Measurements from ENCODE around the gene FAM83E.

Gene FAM83E

DNA sequence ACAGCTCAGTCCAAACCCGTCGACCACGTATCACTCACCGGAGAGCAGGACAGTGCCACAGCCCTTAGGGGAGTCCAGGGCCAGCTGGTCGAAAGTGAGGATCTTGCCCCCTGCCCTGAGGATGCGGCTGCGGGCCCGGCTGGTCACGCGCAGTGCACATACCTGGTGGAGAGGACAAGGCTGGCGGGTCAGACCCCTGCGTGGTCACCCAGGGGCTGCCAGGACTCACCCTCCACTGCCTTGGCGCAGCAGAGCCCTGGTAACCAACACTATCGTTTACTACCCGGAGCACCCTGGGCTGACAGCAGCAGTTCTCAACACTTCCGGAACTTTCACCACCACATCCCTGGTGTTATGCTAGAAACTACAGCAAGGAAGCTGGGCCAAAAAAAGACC lies 1.2 kb upstream of the FAM83E start:
- TF ChIP-seq GATA3 (IDR thresholded peaks at IDR 0.05; ENCODE audit: low read depth, low read length): no peak
- no peak for TF ChIP-seq GATA2 (IDR thresholded peaks at IDR 0.05; ENCODE audit: low read depth, low read length)

DNA sequence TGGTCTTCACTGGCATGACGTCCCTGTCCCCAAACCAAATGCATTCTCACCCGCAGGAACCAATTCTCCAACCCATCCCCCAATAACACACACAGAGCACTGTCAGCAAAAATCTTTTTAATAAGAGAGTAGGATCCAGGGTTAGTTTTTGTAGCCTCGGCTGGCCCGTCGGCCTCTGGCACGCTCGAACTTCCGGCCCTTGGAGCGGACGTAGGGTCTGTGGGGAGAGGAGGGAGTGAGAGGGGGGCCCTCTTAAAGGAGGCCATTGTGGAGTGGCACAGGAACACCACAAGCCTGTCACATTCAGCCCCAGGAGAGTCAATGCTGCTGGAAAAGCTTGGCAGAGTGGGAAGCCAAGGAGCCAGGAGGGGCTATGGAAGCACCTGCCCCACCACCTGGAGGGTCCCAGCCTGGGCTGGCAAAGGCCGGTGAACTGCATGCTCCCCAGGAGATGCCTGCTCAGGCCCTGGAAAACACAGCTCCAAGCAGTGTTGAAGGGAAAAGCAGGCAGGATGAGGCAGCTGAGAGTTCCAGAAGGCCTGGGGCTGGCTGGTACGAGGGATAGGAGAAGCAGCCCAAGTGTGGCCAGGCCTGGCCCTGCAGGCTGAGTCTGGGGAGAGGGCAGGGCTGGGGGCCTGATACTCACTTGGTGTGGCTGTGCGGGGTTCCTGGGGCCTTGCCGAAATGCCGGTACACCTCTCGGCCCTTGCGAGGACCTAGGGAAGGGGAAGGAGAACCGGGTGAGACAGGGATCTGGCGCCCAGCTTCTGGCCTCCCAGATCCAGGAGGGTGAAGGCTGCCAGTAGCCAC lies 560 bp upstream of the FAM83E start:
- TF ChIP-seq GATA3 (IDR thresholded peaks at IDR 0.05; ENCODE audit: low read depth, low read length) (no peak), GATA2 (IDR thresholded peaks at IDR 0.05; ENCODE audit: low read depth, low read length) (no peak)

DNA sequence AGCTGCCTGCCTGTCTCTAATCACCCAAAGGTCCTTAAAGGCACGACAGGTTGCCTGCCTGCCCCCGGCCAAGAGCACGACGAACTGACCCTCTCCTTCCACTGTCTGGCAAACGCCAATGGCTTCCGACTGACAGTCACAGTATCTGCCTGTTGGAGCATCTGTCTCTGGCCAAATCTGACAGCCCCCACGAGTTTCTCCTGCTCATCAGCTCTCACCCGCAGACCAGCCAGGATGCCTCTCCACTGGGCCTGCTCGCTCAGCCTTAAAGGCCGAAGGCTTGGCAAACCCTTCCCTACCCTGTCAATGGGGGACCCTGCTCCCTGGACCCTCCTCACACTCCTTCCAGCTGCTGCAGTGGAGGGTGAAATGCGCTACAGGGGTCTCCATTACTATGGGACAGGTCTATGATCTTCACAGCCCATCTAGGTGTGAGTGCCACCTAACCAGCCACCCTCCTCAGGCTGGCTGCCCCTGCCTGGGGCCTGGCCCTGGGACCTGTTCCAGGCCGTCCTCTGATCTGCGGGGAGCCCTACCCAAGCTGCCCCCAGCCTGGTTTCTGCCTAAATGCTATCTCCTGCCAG lies 932 bp downstream of the FAM83E start:
- TF ChIP-seq GATA2 (IDR thresholded peaks at IDR 0.05; ENCODE audit: low read depth, low read length) (no peak), GATA3 (IDR thresholded peaks at IDR 0.05; ENCODE audit: low read depth, low read length) (no peak)

DNA sequence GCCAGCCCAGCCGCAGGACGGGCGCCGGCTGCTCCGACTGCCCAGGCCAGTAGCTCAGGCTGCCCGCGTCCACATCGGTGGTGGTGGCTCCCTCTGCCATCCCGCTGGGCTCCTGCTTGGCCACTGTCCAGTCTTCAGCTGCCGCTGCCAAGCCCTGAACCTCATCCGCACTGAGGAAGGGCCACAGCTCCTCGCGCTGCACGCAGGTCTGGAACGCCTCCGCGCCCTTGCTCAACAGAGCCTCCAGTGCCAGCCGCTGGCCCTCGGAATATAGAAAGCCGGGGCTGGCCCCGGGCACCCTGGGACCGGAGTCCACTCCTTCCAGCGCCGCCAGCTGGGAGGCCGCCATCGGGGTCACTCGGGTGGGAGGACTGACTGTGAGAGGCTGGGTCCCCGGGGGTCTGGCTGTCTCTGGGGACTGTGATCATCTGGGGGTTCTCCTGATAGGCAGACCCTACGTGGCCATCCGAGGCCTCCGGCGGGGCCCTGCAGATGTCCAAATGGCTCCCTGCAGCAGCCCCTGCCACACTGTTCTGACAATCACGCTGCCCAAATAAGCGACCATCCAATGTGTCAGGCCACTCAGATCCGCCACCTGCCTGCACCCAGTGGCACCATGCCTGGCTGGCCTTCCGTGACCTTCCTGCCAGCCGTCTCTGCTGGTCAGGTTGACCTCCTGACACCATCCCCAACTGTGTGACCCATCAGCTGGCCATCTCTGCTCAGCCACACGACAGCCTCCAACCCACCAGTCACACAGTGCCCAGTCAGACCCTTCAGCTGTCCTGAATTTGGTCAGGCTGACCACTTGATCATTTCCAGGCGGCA lies 1.6 kb downstream of the FAM83E start:
- TF ChIP-seq GATA3 (IDR thresholded peaks at IDR 0.05; ENCODE audit: low read depth, low read length): no peak
- no peak for TF ChIP-seq GATA2 (IDR thresholded peaks at IDR 0.05; ENCODE audit: low read depth, low read length)

DNA sequence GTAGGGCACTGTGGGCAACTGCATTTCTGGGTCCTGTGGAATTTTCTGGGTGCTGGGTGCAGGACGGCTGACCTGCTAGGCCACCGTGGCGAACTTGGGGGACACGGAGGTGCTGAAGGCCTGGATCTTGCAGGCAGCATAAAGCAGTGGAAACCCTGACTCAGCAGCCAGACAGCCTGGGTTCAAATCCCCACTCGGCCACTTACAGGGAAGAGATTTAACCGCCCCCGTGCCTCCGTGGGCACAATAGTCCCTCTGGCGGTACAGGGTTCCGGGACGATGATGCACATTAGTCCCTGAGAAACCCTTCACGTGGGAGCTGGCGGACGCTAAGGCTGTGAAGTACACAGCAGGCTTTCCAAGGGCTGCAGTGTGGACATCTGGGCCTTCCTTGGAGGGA lies 3.0 kb downstream of the FAM83E start:
- TF ChIP-seq GATA3 (IDR thresholded peaks at IDR 0.05; ENCODE audit: low read depth, low read length) (no peak), GATA2 (IDR thresholded peaks at IDR 0.05; ENCODE audit: low read depth, low read length) (no peak)

DNA sequence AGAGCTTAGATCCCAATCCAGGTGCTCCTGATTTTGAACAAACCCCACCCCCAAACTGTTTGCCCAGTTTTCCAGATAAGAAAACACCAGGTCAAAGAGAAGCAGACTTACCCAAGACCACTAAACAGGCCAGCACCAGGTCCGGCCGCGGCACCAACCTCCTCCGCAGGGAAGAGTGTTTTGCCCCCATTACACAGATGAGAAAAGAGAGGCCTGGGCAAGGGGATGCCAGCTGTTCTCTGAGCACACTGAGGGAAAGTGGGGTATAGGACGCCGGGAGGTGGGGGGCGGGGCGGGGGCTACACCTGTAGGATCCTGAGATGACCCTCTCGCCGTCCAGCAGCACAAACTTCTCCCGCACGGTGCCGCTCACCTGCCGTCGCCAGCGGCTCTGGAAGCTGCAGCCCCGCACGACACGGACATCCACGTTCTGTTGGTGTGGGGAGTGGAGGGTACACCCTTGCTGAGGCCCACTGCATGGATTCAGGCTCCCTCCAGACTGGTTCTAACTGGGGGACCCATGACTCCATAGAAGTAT lies 5.2 kb downstream of the FAM83E start:
- TF ChIP-seq GATA3 (IDR thresholded peaks at IDR 0.05; ENCODE audit: low read depth, low read length) (no peak), GATA2 (IDR thresholded peaks at IDR 0.05; ENCODE audit: low read depth, low read length) (no peak)

DNA sequence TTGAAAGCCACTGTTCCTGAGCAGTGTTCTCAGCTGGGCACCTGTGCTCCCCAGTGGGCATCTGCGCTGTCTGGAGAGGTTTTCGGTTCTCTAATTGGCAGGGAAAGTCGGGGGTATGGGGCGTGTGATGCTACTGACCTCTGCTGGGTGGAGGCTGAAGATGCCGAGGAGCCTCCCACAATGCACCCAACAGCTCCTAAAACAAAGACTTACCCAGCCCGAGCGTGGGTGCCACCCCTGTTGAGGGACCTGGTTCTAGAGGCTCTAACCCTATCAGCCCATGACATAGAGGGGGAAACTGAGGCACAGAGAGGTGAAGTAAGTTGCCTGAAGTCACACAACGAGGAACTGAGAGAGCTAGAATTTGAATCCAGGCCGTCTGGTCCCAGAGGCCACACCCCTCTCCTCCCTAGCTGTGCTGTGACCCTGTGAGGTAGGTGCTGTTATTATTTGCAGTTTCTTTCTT lies 6.0 kb downstream of the FAM83E start:
- no peak for TF ChIP-seq GATA3 (IDR thresholded peaks at IDR 0.05; ENCODE audit: low read depth, low read length)
- no peak for TF ChIP-seq GATA2 (IDR thresholded peaks at IDR 0.05; ENCODE audit: low read depth, low read length)

DNA sequence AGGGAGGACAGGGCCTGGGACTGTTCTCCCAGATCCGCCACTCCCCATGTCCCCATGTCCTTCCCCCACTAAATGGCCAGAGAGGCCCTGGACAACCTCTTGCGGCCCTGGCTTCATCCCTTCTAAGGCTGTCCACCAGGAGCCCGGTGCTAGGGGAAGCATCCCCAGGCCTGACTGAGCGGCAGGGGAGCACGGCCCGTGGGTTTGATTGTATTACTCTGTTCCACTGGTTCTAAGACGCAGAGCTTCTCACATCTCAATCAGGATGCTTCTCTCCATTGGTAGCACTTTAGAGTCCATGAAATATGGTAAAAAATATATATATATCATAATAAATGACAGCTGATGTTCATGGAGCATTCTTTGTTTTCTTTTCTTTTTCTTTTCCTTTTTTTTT lies 7.5 kb downstream of the FAM83E start:
- TF ChIP-seq GATA2 (IDR thresholded peaks at IDR 0.05; ENCODE audit: low read depth, low read length): no peak
- TF ChIP-seq GATA3 (IDR thresholded peaks at IDR 0.05; ENCODE audit: low read depth, low read length): no peak

DNA sequence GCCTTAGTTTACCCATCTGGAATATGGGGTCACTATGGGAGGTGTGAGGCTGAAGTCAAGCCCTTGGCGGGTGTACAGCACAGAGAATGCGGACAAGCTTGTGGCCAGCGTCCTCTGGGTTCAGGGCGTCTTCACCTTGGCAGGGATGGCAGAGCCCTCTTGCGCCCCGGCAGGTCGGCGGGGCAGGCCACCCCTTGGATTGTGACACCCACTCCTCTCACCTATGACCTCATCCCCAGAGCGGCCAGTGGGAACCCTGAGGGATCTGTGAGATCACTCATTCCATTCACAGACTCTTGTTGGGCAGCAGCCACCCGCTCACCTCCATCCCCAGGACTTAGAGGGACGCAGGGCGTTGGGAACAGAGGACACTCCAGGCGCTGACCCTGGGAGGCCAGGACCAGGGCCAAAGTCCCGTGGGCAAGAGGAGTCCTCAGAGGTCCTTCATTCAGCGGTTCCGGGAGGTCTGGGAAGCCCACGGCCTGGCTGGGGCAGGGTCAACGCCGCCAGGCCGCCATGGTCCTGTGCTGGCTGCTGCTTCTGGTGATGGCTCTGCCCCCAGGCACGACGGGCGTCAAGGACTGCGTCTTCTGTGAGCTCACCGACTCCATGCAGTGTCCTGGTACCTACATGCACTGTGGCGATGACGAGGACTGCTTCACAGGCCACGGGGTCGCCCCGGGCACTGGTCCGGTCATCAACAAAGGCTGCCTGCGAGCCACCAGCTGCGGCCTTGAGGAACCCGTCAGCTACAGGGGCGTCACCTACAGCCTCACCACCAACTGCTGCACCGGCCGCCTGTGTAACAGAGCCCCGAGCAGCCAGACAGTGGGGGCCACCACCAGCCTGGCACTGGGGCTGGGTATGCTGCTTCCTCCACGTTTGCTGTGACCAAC lies 8.2 kb downstream of the FAM83E start, which contains the start of gene SPACA4:
Gene SPACA4, plus strand, starts transcription at position 280 of the 896 bp plus-strand sequence. Its CDS starts 237 bp downstream, at position 517.
- no peak for TF ChIP-seq GATA2 (IDR thresholded peaks at IDR 0.05; ENCODE audit: low read depth, low read length)

DNA sequence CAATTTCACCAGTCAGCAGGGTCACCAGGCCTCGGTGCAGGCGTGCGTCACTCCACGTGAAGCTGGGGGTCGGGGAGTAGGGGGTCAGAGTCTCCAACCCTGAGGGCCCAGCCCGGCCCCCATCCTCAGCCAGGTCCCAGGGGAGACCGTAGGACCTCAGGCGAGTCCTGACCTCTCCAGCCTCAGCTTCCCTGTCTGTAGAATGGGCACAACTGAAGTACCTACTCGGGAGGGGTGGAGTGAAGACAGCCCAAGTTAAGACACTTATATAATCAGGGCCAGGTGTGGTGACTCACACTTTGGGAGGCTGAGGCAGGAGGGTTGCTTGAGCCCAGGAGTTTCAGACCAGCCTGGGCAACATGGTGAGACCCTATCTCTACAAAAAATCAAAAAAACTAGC lies 11.0 kb downstream of the FAM83E start:
- TF ChIP-seq GATA3 (IDR thresholded peaks at IDR 0.05; ENCODE audit: low read depth, low read length) (no peak), GATA2 (IDR thresholded peaks at IDR 0.05; ENCODE audit: low read depth, low read length) (no peak)

DNA sequence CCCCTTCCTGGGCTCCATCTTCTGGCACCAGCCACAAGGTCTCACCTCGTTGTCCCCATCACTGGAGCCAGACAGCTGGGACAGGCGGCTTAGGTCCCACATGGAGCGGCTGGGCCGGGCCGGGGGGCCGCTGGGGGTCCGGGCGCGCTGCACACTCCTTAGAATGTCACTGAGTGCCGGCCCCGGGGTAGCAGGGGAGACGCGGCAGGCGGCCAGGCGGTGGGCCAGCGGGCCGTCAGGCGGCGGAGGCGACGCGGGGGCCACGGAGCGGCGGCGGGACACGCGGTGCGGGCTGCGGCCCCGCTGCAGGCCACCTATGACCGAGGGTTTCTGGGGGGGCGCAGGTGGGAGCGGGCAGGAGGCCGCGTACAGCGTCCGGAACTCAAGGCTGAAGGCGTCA lies 11.4 kb downstream of the FAM83E start:
- TF ChIP-seq GATA2 (IDR thresholded peaks at IDR 0.05; ENCODE audit: low read depth, low read length) (no peak), GATA3 (IDR thresholded peaks at IDR 0.05; ENCODE audit: low read depth, low read length) (no peak)

DNA sequence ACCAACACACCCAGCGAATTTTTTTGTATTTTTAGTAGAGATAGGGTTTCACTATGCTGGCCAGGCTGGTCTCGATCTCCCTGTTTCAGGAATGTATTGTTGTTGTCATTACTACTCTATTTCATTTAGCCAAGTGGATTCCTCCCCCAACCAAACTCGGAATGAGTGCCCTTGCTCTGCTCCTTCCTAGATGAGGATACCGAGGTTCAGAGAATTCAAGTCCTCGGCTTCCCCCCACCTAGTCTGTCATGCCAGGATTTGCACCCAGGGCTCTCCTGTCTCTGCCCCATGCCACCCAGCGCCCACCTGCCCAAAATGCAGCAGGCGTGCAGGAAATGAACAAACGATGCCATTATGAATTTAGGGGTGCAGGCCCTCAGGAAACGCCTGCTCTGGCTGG lies 11.9 kb downstream of the FAM83E start:
- no peak for TF ChIP-seq GATA2 (IDR thresholded peaks at IDR 0.05; ENCODE audit: low read depth, low read length)
- no peak for TF ChIP-seq GATA3 (IDR thresholded peaks at IDR 0.05; ENCODE audit: low read depth, low read length)

DNA sequence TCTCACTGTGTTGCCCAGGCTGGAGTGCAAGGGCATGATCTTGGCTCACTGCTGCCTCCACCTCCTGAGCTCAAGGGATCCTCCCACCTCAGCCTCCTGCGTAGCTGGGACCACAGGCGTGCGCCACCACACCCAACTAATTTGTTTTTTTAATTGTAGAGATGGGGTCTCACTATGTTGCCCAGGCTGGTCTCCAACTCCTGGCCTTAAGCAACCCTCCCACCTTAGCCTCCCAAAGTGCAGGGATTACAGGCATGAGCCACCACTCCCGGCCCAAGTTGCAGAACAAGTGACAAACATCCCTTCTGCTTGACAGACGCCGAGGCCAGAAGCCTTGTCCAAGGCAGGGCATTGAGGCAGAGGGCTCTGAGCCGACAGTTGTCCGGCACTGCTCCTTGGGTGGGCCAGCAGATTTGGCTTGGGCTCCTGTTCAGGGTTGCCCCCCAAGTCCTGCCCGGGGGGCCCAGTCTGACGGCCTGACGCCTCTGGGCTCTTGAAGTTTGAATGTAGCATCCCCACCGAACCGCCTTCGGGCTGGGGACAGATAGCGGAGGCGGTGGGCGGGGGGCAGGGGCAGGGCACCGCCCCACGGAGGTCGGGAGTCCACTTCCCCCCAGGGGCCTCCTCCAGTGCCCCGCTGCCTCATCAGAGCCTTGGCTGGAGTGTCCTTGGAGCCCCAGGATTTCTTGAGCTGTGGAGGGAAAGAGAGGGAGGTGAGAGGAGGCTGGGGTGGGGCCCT lies 14.0 kb downstream of the FAM83E start:
- TF ChIP-seq GATA2 (IDR thresholded peaks at IDR 0.05; ENCODE audit: low read depth, low read length) (no peak), GATA3 (IDR thresholded peaks at IDR 0.05; ENCODE audit: low read depth, low read length) (no peak)
